Kidney (tissue), 14 donors: ENCODE measurements around the gene STXBP1. TPM values are rescaled to one million over a fixed set of nuclear protein-coding genes. Genes with fewer than 3 reads are reported as not detected.

Experiments
- DNase-seq, 5 donors: peaks; one replicate each; pipeline ENCODE4 v3.0.0-alpha.2; 2013 to 2020
- FAIRE-seq: peaks from 2 replicates; lab custom pipeline; 2012; peaks lifted over from hg19 to GRCh38; lab: Jason Lieb, UNC
- H3K27ac ChIP-seq, 2 donors: one replicate each; pipeline ENCODE4 v1.7.0; 2013; ENCODE audit warnings: low read depth in 2 of 2, low read length in 2 of 2, inconsistent platforms in 1 of 2
- H3K27me3 ChIP-seq: one replicate; pipeline ENCODE4 v1.7.1; 2013; ENCODE audit warnings: low read length, inconsistent platforms; ENCODE audit not compliant: control insufficient read depth, insufficient read depth
- H3K36me3 ChIP-seq, 3 donors: one replicate each; pipeline versions ENCODE4 v1.7.0 to v1.7.1; 2013; ENCODE audit warnings: low read length in 3 of 3, control low read depth in 1 of 3, inconsistent platforms in 1 of 3; ENCODE audit not compliant: insufficient read depth in 3 of 3, control insufficient read depth in 2 of 3
- H3K4me1 ChIP-seq, 3 donors: one replicate each; pipeline versions ENCODE4 v1.7.0 to v1.7.1; 2013; ENCODE audit warnings: low read length in 3 of 3, inconsistent platforms in 1 of 3, low read depth in 1 of 3; ENCODE audit not compliant: control insufficient read depth in 2 of 3, insufficient read depth in 2 of 3
- H3K4me3 ChIP-seq, 3 donors: one replicate each; pipeline versions ENCODE4 v1.7.0 to v1.8.1; 2013; ENCODE audit warnings: low read length in 3 of 3, control low read depth in 1 of 3, inconsistent platforms in 1 of 3
- H3K9ac ChIP-seq, 3 donors: one replicate each; pipeline versions ENCODE4 v1.7.0 to v1.7.1; 2013; ENCODE audit warnings: low read length in 3 of 3, control low read depth in 1 of 3, inconsistent platforms in 1 of 3
- H3K9me3 ChIP-seq, 3 donors: one replicate each; pipeline versions ENCODE4 v1.7.0 to v1.7.1; 2013; ENCODE audit warnings: low read length in 3 of 3, control low read depth in 1 of 3, inconsistent platforms in 1 of 3; ENCODE audit not compliant: control insufficient read depth in 2 of 3, insufficient read depth in 1 of 3
- CTCF ChIP-seq: IDR thresholded peaks from 3 replicates; pipeline ENCODE4 v1.5.1; 2012; ENCODE audit warnings: mild to moderate bottlenecking, moderate library complexity, borderline replicate concordance; ENCODE audit not compliant: insufficient read depth; ENCODE audit errors: extremely low read depth
- intact Hi-C: fragments of 100-400 bp; cut with DNase I; formaldehyde crosslinking; loops from one replicate; pipeline ENCODE4 v1.11.1; 2022
- polyA plus RNA-seq: library from polyadenylated mRNA; stranded (reverse); fragments of 350-450 nt; fragmentation: Illumina TruSeq; extraction: RNeasy Lipid Tissue Mini Kit (QIAGEN cat#74804); gene quantifications from one replicate; pipeline ENCODE4 v1.2.3, GENCODE V29; 2014; ENCODE audit warnings: low read depth, low replicate concordance; ENCODE audit not compliant: insufficient read depth
- total RNA-seq: library from RNA; stranded (reverse); fragmentation: NEBNext Ultra II Directional; extraction: Animal tissue kit (Norgen Biotek cat#: 25700); gene quantifications from one replicate; pipeline ENCODE4 v1.2.1, GENCODE V29; 2021
- donor health status: control.
- donor health status: control.
- donor health status: control.
- donor health status: control.
- donor health status: control.
- donor health status: DM: yes; HTN: yes; CAD: no.
- donor health status: Normal renal cell carcinoma (clear cell type).

The STXBP1 gene
- total and polyA plus RNA-seq, 2 donors from 2014 or later = 14.3 to 32.8 TPM

- H3K36me3 ChIP-seq = peaks cover 0 to 21% (median 16%) of the 10 kb centered on the region in 3 donors
- DNase-seq (peak in 1 of 5 donors; percentile 40), FAIRE-seq (no peak)
- no peaks in the 10 kb centered on the region for H3K27me3 ChIP-seq
- no peak overlapping the region for H3K9ac ChIP-seq
- H3K4me1 ChIP-seq = peaks cover 0 to 2% (median 0%) of the 10 kb centered on the region in 3 donors
- no peaks in the 10 kb centered on the region for H3K9me3 ChIP-seq
- TF ChIP-seq CTCF = no peak
- no peak overlapping the region for H3K4me3 ChIP-seq
- intact Hi-C loops = no loop called here
- peak overlapping the region in 1 of 2 donors; percentile 47 for H3K27ac ChIP-seq
Measured at GRCh38 chr9:127664678-127665507, 52.8 kb downstream of the STXBP1 start.

- peaks cover 0 to 2% (median 0%) of the 10 kb centered on the region in 3 donors for H3K4me1 ChIP-seq
- no peak overlapping the region for H3K4me3 ChIP-seq
- FAIRE-seq (no peak), DNase-seq (no peak)
- no peaks in the 10 kb centered on the region for H3K9me3 ChIP-seq
- no peak for TF ChIP-seq CTCF
- H3K27ac ChIP-seq = no peak overlapping the region
- no peaks in the 10 kb centered on the region for H3K27me3 ChIP-seq
- intact Hi-C loops = no loop called here
- no peak overlapping the region for H3K9ac ChIP-seq
- peaks cover 0 to 35% (median 8%) of the 10 kb centered on the region in 3 donors for H3K36me3 ChIP-seq
Measured at GRCh38 chr9:127667127-127667844, 55.2 kb downstream of the STXBP1 start.

GRCh38 chr9:127667906-127668305, 55.8 kb downstream of the STXBP1 start:
- Histone ChIP-seq H3K9ac (no peak overlapping the region), H3K9me3 (no peaks in the 10 kb centered on the region), H3K4me3 (no peak overlapping the region), H3K4me1 (peaks cover 0 to 2% (median 0%) of the 10 kb centered on the region in 3 donors), H3K27ac (no peak overlapping the region), H3K27me3 (no peaks in the 10 kb centered on the region), H3K36me3 (peaks cover 2 to 37% (median 8%) of the 10 kb centered on the region in 3 donors)
- intact Hi-C loops = no loop called here
- TF ChIP-seq CTCF = no peak
- no peak for FAIRE-seq
- no peak for DNase-seq
